EH (cell line): ENCODE results near the gene TGFBR1.
A peak's percentile ranks its signal among the peaks of the same experiment; 100 is the strongest.
"Not testable (repeated sequence)": the region's sequence is repeated elsewhere in the genome, so short reads cannot be mapped to it uniquely, and the experiment has no call there.

Source experiments
- DNase-seq: peaks from one replicate; pipeline ENCODE4 v3.0.0-alpha.2; 2015; ENCODE audit warnings: low read depth

The TGFBR1 gene

GRCh38 chr9:99189887-99190596 lies 85.1 kb downstream of the TGFBR1 start:
- no peak for DNase-seq

GRCh38 chr9:99190597-99191283 lies 85.8 kb downstream of the TGFBR1 start:
- no peak for DNase-seq

GRCh38 chr9:99192786-99193465 lies 88.0 kb downstream of the TGFBR1 start:
- peak; percentile 17 for DNase-seq

- DNase-seq, result no peak
Observed at GRCh38 chr9:99193466-99193821, 88.5 kb downstream of the TGFBR1 start.

- not testable (repeated sequence) for DNase-seq
Observed at GRCh38 chr9:99196484-99196883, 91.6 kb downstream of the TGFBR1 start.

GRCh38 chr9:99197124-99197630 lies 92.3 kb downstream of the TGFBR1 start:
- no peak for DNase-seq

- no peak for DNase-seq
Observed at GRCh38 chr9:99197987-99198386, 93.1 kb downstream of the TGFBR1 start.

GRCh38 chr9:99199938-99200539 lies 95.1 kb downstream of the TGFBR1 start:
- DNase-seq, result no peak

- DNase-seq, result no peak
Observed at GRCh38 chr9:99201603-99202002, 96.7 kb downstream of the TGFBR1 start.
